IMR-90 (cell line): Measurements from ENCODE around the gene KIF3B. TPM values are rescaled to one million over a fixed set of nuclear protein-coding genes. Genes with fewer than 3 reads are reported as not detected.

Experiments
- ATAC-seq: fragments of 200-7000 bp; cut with Tn5 transposase; 2 replicates; pipeline ENCODE4 v1.9.1; 2020; ENCODE audit warnings: low read depth, mild to moderate bottlenecking, moderate library complexity
- BruUV-seq: library from RNA; stranded (reverse); fragments of 400-500 nt; replicated peaks from 2 replicates; lab custom pipeline; 2021; lab: Mats Ljungman, UMichigan
- CTCF ChIA-PET: fragments of 300-600 bp; formaldehyde crosslinking; extraction: SDS; loops from one replicate; lab custom pipeline; 2021; ENCODE audit warnings: antibody characterized with exemption; lab: Yijun Ruan, JAX
- POLR2A ChIA-PET: fragments of 300-600 bp; sonication (Branson Sonifier 250); formaldehyde crosslinking; loops from one replicate; lab custom pipeline; 2022; ENCODE audit warnings: antibody characterized with exemption; ENCODE audit not compliant: unreplicated experiment; lab: Charles Lee
- DNase-seq: peaks from one replicate; pipeline ENCODE4 v3.0.0; 2013
- H2AFZ ChIP-seq: replicated peaks from 2 replicates; pipeline ENCODE3; 2013; ENCODE audit warnings: low read length, mild to moderate bottlenecking; ENCODE audit not compliant: poor library complexity
- H2AK5ac ChIP-seq: 2 replicates; pipeline ENCODE4 v1.6.1; 2013; ENCODE audit warnings: low read depth, low read length, inconsistent platforms
- H2AK9ac ChIP-seq: replicated peaks from 2 replicates; pipeline ENCODE3; 2013; ENCODE audit warnings: mild to moderate bottlenecking, low read depth, low read length, moderate library complexity; ENCODE audit not compliant: poor library complexity
- H2BK120ac ChIP-seq: 2 replicates; pipeline ENCODE4 v1.6.1; 2013; ENCODE audit warnings: low read depth, low read length, inconsistent platforms
- H2BK15ac ChIP-seq: 3 replicates; pipeline ENCODE4 v1.6.1; 2013; ENCODE audit warnings: low read depth, low read length, inconsistent platforms
- H2BK20ac ChIP-seq: 2 replicates; pipeline ENCODE4 v1.6.1; 2013; ENCODE audit warnings: low read depth, mild to moderate bottlenecking, inconsistent platforms, low read length, moderate library complexity
- H2BK5ac ChIP-seq: 2 replicates; pipeline ENCODE4 v1.6.1; 2013; ENCODE audit warnings: mild to moderate bottlenecking, low read depth, low read length, inconsistent platforms; ENCODE audit not compliant: poor library complexity, severe bottlenecking
- H3K14ac ChIP-seq: replicated peaks from 2 replicates; pipeline ENCODE4 v1.6.1; 2013; ENCODE audit warnings: low read depth, low read length, inconsistent platforms
- H3K18ac ChIP-seq: 2 replicates; pipeline ENCODE4 v1.6.1; 2013; ENCODE audit warnings: low read depth, low read length, control low read depth
- H3K23ac ChIP-seq: 2 replicates; pipeline ENCODE4 v1.6.1; 2013; ENCODE audit warnings: low read depth, low read length, inconsistent platforms
- H3K27ac ChIP-seq: 2 replicates; pipeline ENCODE4 v1.5.1; 2013; ENCODE audit warnings: mild to moderate bottlenecking, control low read depth, low read length; ENCODE audit not compliant: insufficient read depth
- H3K27me3 ChIP-seq: 2 replicates; pipeline ENCODE4 v1.6.1; 2013; ENCODE audit warnings: low read length; ENCODE audit not compliant: control insufficient read depth, insufficient read depth
- H3K36me3 ChIP-seq: 2 replicates; pipeline ENCODE4 v1.6.1; 2013; ENCODE audit warnings: low read length, mixed read lengths; ENCODE audit not compliant: control insufficient read depth, insufficient read depth
- H3K4ac ChIP-seq: 2 replicates; pipeline ENCODE4 v1.6.1; 2013; ENCODE audit warnings: low read depth, low read length, inconsistent platforms
- H3K4me1 ChIP-seq: 2 replicates; pipeline ENCODE4 v1.6.1; 2013; ENCODE audit warnings: low read length, mixed read lengths; ENCODE audit not compliant: control insufficient read depth, insufficient read depth
- H3K4me2 ChIP-seq: 2 replicates; pipeline ENCODE4 v1.6.1; 2013; ENCODE audit warnings: low read depth, mild to moderate bottlenecking, control low read depth, low read length, moderate library complexity
- H3K4me3 ChIP-seq: 2 replicates; pipeline ENCODE4 v1.5.1; 2013; ENCODE audit warnings: low read depth, mild to moderate bottlenecking, control low read depth, low read length, moderate library complexity; ENCODE audit not compliant: insufficient read depth
- H3K56ac ChIP-seq: 2 replicates; pipeline ENCODE4 v1.6.1; 2013; ENCODE audit warnings: low read length, inconsistent platforms; ENCODE audit not compliant: insufficient read depth; ENCODE audit errors: extremely low read depth
- H3K79me1 ChIP-seq, 2 experiments: 2 replicates each; pipeline ENCODE4 v1.6.1; 2013; ENCODE audit warnings: low read length in 2 of 2, inconsistent platforms in 1 of 2, low read depth in 1 of 2
- H3K9ac ChIP-seq: 2 replicates; pipeline ENCODE4 v1.6.1; 2013; ENCODE audit warnings: low read depth, low read length, control low read depth
- H3K9me1 ChIP-seq: 2 replicates; pipeline ENCODE4 v1.6.1; 2013; ENCODE audit warnings: low read length, inconsistent platforms; ENCODE audit not compliant: insufficient read depth
- H3K9me3 ChIP-seq: 2 replicates; pipeline ENCODE4 v1.6.1; 2013; ENCODE audit warnings: low read length; ENCODE audit not compliant: control insufficient read depth, insufficient read depth
- H4K20me1 ChIP-seq: 2 replicates; pipeline ENCODE4 v1.6.1; 2013; ENCODE audit warnings: low read length, inconsistent platforms; ENCODE audit not compliant: insufficient read depth
- H4K5ac ChIP-seq: 2 replicates; pipeline ENCODE4 v1.6.1; 2013; ENCODE audit warnings: mild to moderate bottlenecking, low read depth, low read length, control low read depth
- H4K8ac ChIP-seq, 2 experiments: 2 replicates each; pipeline ENCODE4 v1.6.1; 2013; ENCODE audit warnings: low read depth in 2 of 2, low read length in 2 of 2, control low read depth in 1 of 2, inconsistent platforms in 1 of 2
- H4K91ac ChIP-seq: 2 replicates; pipeline ENCODE4 v1.6.1; 2013; ENCODE audit warnings: low read depth, low read length, inconsistent platforms; ENCODE audit not compliant: insufficient read depth
- CEBPB ChIP-seq: IDR thresholded peaks from 2 replicates; pipeline ENCODE4 v1.6.1; 2012; ENCODE audit warnings: low read depth, low read length, improper control_type of control experiment
- MAFK ChIP-seq: IDR thresholded peaks from 2 replicates; pipeline ENCODE4 v1.6.1; 2012; ENCODE audit warnings: low read depth, low read length, improper control_type of control experiment
- MXI1 ChIP-seq: IDR thresholded peaks from 2 replicates; pipeline ENCODE4 v1.6.1; 2012; ENCODE audit warnings: low read depth, mild to moderate bottlenecking, low read length, moderate library complexity, borderline replicate concordance
- NFE2L2 ChIP-seq: fragments of 150-350 bp; IDR thresholded peaks from 2 replicates; pipeline ENCODE4 v1.6.1; 2016; ENCODE audit warnings: low read depth, mild to moderate bottlenecking, low read length
- RFX5 ChIP-seq: IDR thresholded peaks from 2 replicates; pipeline ENCODE4 v1.8.0; 2012; ENCODE audit warnings: low read depth, mild to moderate bottlenecking, low read length, moderate library complexity
- SMC3 ChIP-seq: fragments of 150-350 bp; IDR thresholded peaks from 2 replicates; pipeline ENCODE4 v1.6.1; 2016; ENCODE audit warnings: low read depth, mild to moderate bottlenecking, antibody characterized with exemption, low read length, moderate library complexity
- WGBS, 2 experiments: methylation state at CpG; one replicate each; pipeline versions ENCODE4 v1.1.5 to v1.1.7; 2013; ENCODE audit warnings: missing lambda C conversion rate in 2 of 2; ENCODE audit not compliant: insufficient read length in 1 of 2; ENCODE audit errors: extremely low coverage in 2 of 2; 5-methylcytosine and 5-hydroxymethylcytosine counted together
- dilution Hi-C: fragments of 300-500 bp; cut with HindIII; formaldehyde crosslinking; loops from one replicate; pipeline ENCODE4 v1.14.3; 2018; ENCODE audit warnings: low sequenced_read_pairs; ENCODE audit not compliant: unreplicated experiment
- in situ Hi-C: fragments of 300-500 bp; cut with MboI; formaldehyde crosslinking; loops from 3 replicates; pipeline ENCODE4 v1.14.3; 2019; ENCODE audit warnings: low sequenced_read_pairs, inconsistent platforms, mixed read lengths
- intact Hi-C: fragments of 100-400 bp; cut with micrococcal nuclease; formaldehyde crosslinking; loops from 2 replicates; pipeline ENCODE4 v1.10.0; 2022
- polyA plus RNA-seq, 3 experiments: library from polyadenylated mRNA; depleted of rRNA; stranded (reverse); fragments of >200 nt; gene quantifications; 2 replicates each; pipeline ENCODE4 v1.2.3, GENCODE V29; 2012; ENCODE audit warnings: low replicate concordance in 1 of 3
- total RNA-seq: library from RNA; depleted of rRNA; stranded (reverse); fragments of >200 nt; gene quantifications from 2 replicates; pipeline ENCODE4 v1.2.3, GENCODE V29; 2012

KIF3B gene
- total and polyA plus RNA-seq, 2 of the 4 experiments (the other 2 are of a cell fraction) = 17.1 to 28.1 TPM

- H2AFZ ChIP-seq = no peak overlapping the region
- ChIA-PET POLR2A (no interaction called here), CTCF (no interaction called here)
- no peak overlapping the region for H2BK20ac ChIP-seq
- no peak overlapping the region for H2BK5ac ChIP-seq
- H3K4me3 ChIP-seq = no peak overlapping the region
- intact Hi-C loops (loop anchor here (5.0 kb wide), 2 partner anchors 99 to 314 kb away; no protein-coding TSS in a partner anchor), in situ Hi-C loops (no loop called here), dilution Hi-C loops (no loop called here)
- no peak overlapping the region for H2AK9ac ChIP-seq
- no peak overlapping the region for H4K5ac ChIP-seq
- no TSS peak for BruUV-seq
- no peak overlapping the region for H3K14ac ChIP-seq
- no peaks in the 10 kb centered on the region for H3K27me3 ChIP-seq
- H3K9me1 ChIP-seq = peaks cover 15% of the 10 kb centered on the region
- H3K36me3 ChIP-seq = no peaks in the 10 kb centered on the region
- H3K23ac ChIP-seq = no peak overlapping the region
- DNase-seq (no peak), ATAC-seq (no peak)
- no peak overlapping the region for H3K18ac ChIP-seq
- H3K4ac ChIP-seq = no peak overlapping the region
- H2BK120ac ChIP-seq = no peak overlapping the region
- H4K8ac ChIP-seq = no peak overlapping the region
- WGBS, 2 experiments = 93% methylated on average over 3 of the region's 7 CpGs; no CpG with 5 or more reads in 1 of the 2 experiments
- no peaks in the 10 kb centered on the region for H3K9me3 ChIP-seq
- H4K20me1 ChIP-seq = 0 out of 2 replicates have a peak, but pooled peaks cover 3% of the 10 kb centered on the region
- H3K56ac ChIP-seq = no peak overlapping the region
- H3K27ac ChIP-seq = no peak overlapping the region
- peaks cover 0 to 8% of the 10 kb centered on the region in 2 experiments; a peak in 2 of 4 replicates for H3K79me1 ChIP-seq
- no peak overlapping the region for H3K4me2 ChIP-seq
- H3K9ac ChIP-seq = no peak overlapping the region
- H3K4me1 ChIP-seq = peaks cover 6% of the 10 kb centered on the region
- no peak overlapping the region for H2AK5ac ChIP-seq
- H2BK15ac ChIP-seq = no peak overlapping the region
- TF ChIP-seq NFE2L2 (no peak), SMC3 (no peak), MAFK (no peak), CEBPB (0 out of 2 replicates have a peak, but pooled peaks have one; percentile 22), RFX5 (no peak), MXI1 (no peak)
- no peak overlapping the region for H4K91ac ChIP-seq
Measured at GRCh38 chr20:32338665-32339064, 61.2 kb downstream of the KIF3B start.
